Nucleus accumbens (tissue), 56 donors: ENCODE measurements around the gene SERPINA9.
"Not testable (repeated sequence)": the region's sequence is repeated elsewhere in the genome, so short reads cannot be mapped to it uniquely, and the experiment has no call there.

Experiments
- DNase-seq, 56 donors: peaks; one replicate each; lab custom pipeline; 2025; lab: John Stamatoyannopoulos, UW

The SERPINA9 gene

DNA sequence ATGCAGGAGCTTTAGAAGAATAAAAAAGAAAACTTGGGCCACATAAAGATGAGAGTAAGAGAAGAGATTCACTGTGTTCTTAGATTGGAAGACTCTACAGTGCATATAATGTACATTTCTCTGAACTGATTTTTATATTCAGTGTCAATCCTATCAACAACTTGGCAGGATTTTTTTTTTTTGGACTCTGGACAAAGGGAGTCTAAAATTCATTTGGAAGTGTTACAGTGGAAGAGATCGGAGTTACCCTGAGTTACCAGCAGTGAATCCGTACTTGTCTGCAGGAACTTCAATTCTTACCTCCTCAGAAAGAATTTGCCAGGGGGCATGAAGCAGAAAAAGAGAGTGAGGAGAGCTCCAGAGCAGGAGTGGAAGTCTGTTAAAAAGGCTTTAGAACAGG is 47.4 kb downstream of the SERPINA9 start:
- DNase-seq = no peak

DNA sequence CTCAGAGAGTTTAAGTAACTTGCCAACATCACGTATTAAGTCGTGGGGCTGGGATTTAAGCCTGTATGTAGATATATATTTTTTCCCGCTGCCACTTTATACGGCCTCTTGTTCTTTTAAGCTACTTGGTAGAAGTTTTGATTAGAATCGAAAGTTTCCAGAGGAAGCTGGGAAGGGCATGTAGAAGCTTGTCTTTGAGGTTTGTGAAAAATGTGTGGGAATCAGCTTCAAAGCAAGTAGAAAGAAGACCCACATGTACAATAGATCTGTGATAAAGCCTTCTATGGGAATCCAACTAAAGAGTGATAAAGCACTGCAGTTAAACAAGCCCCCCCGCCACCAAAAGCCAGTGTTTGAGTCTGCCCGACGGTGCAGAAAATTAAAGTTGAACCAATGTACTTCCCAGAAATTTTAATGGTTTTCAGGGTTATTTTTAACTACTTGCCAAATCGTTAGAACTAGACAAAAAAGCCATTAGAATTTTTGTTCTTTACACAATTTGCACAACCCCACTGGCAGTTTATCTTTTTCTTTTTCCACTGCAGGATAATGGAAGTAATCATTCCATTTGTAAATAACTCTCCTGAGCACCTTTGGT is 48.9 kb downstream of the SERPINA9 start:
- no peak for DNase-seq

DNA sequence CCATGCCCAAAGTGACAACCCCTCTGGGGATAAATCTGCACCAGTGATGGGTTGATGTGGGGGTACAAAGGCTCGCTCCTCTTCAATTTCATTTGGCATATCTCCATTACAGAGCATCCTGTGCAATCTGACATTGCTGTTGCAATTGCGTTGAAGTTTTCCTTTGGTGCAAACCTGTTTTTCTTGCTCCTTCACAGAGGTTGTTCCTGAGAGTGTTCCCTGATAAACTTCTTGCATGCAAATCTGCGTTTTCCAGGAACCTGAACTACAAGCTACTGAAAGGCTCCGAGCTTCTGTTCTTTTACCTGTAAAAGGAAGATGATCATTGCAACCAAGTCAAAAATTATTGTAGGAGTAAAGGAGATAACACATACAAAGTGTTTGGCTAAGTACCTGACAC is 49.5 kb downstream of the SERPINA9 start:
- DNase-seq = no peak

DNA sequence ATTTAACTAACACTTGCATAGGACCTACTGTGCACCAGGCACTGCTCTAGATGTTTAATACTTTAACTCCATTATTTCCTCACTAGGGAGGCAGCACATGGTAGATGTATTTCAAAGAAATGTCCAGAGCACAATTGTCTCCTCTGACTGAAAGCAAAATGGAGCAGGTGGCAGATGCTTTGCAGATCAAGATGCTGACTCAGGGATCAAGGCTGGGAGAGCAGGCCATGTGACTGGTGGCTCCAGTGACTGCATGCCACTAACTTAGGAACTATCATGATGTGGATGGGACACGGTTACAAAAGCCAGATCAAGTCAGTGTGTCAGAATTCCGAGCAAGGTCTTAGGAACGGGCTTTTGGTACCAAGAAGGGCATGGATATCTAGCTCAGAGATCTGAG is 51.6 kb downstream of the SERPINA9 start:
- no peak for DNase-seq

DNA sequence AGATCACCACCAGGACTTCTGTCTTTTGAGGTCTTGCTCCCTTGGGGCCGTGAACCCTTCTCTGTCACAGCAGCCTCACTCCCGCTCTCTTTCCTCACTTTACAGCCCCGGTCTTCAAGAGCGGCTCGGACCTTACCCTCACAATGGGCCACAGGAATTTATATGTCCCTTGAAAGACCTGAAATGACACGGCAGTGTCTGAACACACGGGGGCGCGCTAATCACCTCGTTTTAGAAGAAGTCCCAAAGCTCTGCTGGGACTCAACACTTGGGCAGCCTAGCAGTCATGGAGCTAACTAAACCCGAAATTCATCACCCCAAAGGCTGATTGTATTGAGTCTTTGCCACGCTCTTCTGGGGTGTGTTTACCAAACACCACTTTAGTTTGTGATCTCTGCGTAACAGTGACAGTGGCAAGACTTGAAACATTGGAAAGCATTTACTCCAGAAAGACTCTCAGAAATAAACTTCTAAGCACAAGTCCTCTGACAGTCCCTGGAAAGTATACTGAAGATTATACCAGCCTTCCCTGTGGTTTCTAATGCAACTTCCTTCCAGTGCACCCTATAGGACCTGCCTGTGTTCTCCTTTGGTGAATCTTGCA is 52.4 kb downstream of the SERPINA9 start:
- peak in 39 of 56 donors; percentile 2 to 76 (median 15) for DNase-seq

DNA sequence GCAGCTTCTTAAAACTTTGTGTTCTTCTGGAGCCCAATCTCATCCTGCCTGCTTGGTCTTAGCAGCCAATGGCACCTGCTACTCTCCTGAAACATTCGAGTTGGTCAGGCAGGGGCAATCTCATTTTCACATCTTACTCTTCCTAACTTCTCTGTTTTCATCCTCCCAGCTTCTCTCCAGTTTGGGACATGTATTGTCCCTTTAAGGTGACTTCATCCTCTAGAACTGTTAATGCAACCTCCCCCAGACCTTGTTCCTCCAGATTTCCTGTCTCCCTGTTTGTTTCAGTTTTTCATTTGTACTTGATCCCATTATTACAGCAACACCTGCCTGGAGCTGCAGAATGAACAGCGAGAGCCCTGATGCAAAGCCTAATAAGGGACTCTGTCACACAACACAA is 54.7 kb downstream of the SERPINA9 start:
- no peak for DNase-seq

DNA sequence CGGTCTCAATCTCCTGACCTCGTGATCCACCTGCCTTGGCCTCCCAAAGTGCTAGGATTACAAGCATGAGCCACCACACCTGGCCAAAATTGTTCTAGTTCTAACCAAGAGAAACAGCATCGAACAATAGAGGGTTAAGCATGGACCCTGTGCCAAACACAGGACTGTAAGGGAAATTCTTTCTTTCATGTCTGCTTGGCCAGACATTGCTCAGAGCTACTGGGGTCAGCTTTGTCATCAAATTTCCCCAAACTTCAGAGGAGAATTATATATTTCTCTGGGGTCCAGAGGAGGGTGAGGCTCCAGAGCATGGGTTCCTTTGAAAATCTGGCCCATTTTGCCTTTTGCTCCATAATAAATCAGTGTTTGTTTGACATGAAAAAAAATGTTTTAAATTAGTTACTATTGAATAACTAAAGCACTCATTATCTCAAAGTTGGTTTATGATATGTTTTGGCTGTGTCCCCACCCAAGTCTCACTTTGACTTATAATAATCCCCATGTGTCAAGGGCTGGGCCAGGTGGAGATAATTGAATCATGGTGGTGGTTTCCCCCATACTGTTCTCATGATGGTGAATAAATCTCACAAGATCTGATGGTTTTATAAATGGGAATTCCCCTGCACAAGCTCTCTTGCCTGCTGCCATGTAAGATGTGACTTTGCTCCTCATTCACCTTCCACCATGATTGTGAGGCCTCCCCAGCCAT is 58.3 kb downstream of the SERPINA9 start:
- DNase-seq = not testable (repeated sequence)
